ENCODE results near the gene UBXN11.

Gene UBXN11

DNA sequence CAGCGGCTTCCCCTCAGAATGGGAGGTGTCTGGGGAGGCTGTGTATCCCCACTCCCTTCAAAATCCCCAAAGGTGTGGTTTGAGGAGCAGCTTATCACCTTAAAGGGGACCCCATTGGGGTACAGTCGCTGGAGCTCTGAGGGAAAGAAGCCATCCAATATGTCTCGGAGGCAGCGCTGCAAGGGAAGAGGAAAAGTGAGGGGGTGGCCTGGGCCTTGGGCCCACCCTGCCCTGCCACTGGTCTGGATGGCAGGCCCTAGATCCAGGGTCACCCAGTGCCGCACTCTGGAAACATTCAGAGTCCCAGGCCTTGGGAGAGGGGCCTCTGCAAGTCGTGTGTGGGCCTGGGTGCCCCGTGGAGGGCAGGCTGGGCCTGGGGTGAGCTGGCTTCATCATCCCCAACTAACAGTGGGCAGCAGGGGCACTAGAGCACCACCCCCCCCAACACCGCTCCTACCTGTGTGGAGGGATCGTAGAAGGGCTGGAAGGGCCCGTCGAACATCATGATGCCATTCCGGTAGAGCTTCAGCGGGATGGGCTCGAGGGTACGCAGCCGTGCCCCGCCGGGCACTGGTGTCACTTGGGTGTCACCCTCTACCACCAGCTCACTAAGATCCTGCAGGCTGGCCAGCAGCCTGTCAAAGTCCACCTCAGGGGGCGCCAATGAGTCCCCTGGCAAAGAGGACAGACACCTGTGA, 20.9 kb downstream of the UBXN11 start:
- peak; percentile 60 for DNase-seq

- DNase-seq: peak; percentile 97
Measured at GRCh38 chr1:26284597-26285347, 21.7 kb downstream of the UBXN11 start.

DNA sequence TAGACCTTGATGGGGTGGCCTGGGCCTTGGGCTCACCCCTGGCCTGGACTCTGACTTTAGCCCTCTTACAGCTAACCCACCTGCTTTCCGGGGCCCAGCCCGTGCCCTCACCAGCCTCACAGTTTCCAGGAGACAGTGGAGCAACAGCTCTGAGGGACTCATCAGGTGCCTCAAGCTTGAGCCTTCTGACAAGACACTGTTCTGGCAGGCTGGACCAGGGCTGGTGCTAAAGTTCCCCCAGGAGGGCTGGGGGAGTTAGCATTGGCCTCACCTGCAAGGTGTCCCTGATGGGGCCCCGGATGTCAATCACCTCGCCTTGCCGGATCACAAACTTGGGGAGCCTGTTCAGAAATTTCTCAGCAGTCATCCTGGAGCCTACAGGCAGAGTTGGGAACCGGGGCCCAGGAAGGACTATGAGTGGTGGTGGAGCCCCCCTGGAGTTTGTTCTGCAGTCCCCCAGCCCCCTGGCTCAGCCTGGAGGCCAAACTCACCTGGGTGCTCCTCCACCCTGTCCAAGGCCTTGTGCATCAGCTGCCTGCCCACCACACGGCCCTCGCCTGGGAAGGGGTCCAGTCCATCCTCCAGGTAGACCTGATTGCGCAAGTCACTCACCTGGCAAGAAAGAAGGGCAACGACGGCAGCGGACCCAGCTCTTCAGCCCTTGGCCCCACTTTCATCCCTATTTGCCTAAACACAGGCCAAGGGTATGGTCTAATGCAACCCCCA, 22.4 kb downstream of the UBXN11 start:
- peak; percentile 17 for DNase-seq

GRCh38 chr1:26283279-26283853, 23.1 kb downstream of the UBXN11 start:
- no peak for DNase-seq

GRCh38 chr1:26282401-26282918, 24.0 kb downstream of the UBXN11 start:
- DNase-seq: no peak

DNA sequence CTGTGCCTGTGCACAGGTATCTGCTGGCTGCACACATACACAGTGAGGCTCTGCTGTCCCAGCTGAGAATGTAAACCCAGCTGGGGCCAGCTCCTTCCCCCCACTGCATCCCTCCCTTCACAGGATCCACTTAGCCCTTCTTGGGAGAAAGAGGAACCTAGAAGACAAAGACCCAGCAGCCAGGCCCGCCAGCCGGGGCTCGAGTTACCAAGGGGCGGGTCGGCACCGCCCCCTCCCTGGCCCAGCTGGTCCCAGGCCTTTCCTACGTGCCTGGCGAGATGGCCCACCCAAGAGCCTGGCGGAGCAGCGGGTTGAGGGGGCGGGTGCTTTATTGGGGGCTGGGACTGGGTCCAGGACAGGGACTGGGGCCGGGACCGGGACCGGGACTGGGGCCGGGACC, 24.5 kb downstream of the UBXN11 start:
- no peak for DNase-seq

DNA sequence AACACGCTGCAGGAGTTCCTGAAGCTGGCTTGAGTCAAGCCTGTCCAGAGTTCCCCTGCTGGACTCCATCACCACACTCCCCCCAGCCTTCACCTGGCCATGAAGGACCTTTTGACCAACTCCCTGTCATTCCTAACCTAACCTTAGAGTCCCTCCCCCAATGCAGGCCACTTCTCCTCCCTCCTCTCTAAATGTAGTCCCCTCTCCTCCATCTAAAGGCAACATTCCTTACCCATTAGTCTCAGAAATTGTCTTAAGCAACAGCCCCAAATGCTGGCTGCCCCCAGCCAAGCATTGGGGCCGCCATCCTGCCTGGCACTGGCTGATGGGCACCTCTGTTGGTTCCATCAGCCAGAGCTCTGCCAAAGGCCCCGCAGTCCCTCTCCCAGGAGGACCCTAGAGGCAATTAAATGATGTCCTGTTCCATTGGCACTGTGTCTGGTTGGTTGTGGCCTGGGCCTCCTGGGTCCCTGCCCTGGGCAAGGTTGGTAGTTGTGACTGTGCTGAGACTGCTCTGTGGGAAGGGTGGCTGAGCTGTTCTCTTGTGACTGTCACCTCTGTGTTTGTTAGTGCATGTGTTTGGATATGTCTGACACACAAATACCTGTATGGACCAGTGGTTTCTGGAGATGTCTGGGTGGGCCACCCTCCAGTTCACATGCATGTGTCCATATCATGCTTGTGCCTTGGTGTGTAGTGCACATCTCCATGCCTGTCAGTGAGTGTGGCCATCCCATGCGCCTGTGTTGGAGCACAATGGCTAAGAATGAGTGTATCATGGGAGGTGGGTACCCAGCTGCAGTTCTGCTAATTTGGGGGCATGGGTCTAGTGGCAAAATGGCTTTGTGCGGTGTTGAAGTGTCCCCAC, 25.1 kb downstream of the UBXN11 start:
- no peak for DNase-seq

GRCh38 chr1:26280333-26281042, 25.9 kb downstream of the UBXN11 start:
- DNase-seq: no peak

- DNase-seq: peak; percentile 84
Measured at GRCh38 chr1:26279456-26280332, 26.7 kb downstream of the UBXN11 start, which contains the start of gene SH3BGRL3. Gene SH3BGRL3 (plus strand): TSS chr1:26280086. CDS start chr1:26280156, 70 bp downstream.

DNA sequence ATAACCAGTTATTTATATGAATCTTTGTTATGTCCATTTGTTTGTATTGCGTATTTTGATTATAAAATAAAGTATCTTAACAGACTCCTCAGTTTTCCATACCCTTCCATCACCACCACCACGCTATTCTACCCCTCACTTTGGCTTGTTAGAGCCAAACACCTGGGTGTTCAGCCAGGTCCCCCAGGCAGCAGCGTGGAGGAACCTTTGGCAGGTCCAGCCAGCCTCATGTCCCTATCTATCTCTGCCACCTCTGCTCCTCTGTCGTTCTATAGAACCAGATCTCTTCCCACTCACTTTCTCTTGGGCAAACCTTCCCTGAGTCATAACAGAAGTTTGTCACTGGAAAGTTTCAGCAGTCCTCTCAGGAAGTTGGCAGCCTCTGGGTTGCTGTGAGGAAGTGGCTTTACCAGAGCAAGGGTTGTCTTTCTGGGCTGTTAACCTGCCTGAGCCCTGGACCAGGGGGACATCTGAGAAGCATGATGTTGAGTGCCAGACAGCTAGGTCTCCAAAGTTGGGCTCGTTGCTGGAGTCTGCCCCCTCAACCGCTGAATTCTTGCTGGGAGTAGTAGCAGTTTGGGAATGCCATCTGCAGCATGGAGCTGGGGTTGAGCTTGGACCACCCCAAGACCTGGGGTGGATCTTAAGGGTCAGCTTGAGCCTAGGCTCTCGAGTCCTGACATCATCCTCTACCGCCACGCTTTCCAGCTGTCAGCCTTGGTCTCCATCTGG, 27.5 kb downstream of the UBXN11 start:
- peak; percentile 53 for DNase-seq

GRCh38 chr1:26278303-26278702, 28.1 kb downstream of the UBXN11 start:
- DNase-seq: peak; percentile 19

GRCh38 chr1:26277719-26278118, 28.7 kb downstream of the UBXN11 start:
- no peak for DNase-seq

GRCh38 chr1:26277261-26277661, 29.2 kb downstream of the UBXN11 start:
- no peak for DNase-seq

DNA sequence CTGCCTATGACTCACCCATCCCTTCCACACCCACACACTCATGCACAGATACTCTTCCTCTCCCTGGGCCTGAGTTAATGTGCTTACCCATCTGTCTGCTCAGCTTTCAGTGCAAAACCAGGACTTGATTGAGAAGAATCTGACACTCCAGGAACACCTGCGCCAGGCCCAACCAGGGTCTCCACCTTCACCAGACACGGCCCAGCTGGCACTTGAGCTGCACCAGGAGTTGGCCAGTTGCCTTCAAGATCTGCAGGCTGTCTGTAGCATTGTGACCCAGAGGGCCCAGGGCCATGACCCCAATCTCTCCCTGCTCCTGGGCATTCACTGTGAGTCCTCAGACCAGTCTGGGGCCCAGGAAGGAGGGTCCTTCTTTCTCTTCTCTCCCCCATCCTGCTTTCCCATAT, 30.0 kb downstream of the UBXN11 start:
- no peak for DNase-seq

DNA sequence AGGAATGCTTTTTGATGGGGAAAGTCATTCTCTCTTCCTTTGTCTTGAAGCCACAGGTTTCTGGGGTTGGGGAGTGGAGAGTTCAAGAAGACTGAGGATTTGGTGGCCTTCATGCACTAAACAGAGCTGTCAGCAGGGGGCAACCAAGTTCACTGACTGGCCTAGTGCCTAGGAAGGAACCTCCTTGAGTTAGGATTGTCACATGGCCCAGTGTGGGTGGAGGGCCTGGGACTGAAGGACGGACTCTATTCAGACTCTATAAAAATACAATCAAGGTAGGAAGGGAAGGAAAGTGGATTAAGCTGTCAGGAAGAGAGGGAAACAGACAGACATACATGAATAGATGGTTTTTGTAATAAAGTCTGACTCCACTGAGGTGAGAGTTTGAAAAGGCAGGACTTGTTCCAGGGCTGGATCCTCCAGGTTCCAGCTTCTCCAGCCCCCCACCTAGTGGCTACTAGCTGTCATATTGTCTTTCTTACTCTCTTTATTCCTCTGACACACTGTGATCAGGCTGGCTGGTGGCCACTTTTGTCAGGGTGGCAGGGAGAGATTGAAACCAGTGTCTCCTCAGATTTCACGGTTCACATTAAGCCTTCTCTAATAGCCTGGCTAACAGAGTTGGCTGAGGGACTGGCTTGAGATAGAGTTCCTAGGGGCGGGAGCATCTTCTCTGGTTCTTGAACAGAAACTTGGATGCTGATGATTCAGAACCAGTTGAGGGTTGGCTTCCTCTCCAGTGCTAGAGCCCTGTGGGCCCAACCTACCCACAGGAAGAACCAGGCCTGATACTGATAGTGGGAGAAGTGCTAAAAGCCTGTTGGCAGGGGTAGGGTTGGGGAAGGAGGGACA, 30.6 kb downstream of the UBXN11 start:
- DNase-seq: peak; percentile 78

DNA sequence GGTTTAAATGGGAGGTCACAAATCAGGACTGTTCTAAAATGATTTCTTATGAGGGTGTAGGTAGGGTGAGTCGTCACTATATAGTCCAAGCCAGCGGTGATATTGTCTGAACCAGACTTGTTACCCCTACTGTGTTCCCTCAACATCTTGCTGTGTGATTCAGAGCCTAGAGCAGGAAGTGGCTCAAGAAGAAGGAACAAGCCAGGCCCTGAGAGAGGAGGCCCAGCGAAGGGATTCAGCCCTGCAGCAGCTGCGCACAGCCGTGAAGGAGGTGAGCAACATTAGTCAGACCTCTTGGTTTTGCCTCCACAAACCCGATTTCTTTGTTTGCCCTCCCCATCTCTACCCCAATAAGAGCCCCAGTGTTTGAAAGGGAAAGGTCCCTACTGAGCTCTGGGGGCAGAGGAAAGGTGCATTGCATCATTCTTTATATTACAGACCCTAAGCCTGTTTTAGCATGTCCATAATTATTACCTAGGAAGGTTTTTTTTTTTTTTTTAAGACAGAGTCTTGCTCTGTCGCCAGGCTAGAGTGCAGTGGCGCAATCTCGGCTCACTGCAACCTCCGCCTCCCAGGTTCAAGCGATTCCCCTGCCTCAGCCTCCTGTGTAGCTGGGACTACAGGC, 31.5 kb downstream of the UBXN11 start:
- DNase-seq: no peak

GRCh38 chr1:26269198-26269550, 37.3 kb downstream of the UBXN11 start:
- no peak for DNase-seq

All from activated naive CD4-positive, alpha-beta T cell treated with Interleukin-2 at 50 U/mL for 16 hours (primary cell).